NCI-H82 treated with DMSO at 0.1 percent for 48 hours (cell line): ENCODE data around the gene BABAM2.

Experiments
- DNase-seq: peaks from one replicate; lab custom pipeline; 2025; ENCODE audit not compliant: unreplicated experiment; lab: John Stamatoyannopoulos, UW

BABAM2 gene

GRCh38 chr2:28352610-28353195, 462.2 kb downstream of the BABAM2 start:
- DNase-seq, result no peak

GRCh38 chr2:28354920-28355520, 464.5 kb downstream of the BABAM2 start:
- no peak for DNase-seq

- DNase-seq, result no peak
Observed at GRCh38 chr2:28355521-28356094, 465.1 kb downstream of the BABAM2 start.

- no peak for DNase-seq
Observed at GRCh38 chr2:28356095-28356911, 465.8 kb downstream of the BABAM2 start.

GRCh38 chr2:28357055-28357454, 466.5 kb downstream of the BABAM2 start:
- no peak for DNase-seq

- DNase-seq, result peak; percentile 35
Observed at GRCh38 chr2:28357948-28358667, 467.6 kb downstream of the BABAM2 start.

GRCh38 chr2:28358668-28359201, 468.2 kb downstream of the BABAM2 start:
- DNase-seq, result no peak

- no peak for DNase-seq
Observed at GRCh38 chr2:28359222-28360057, 468.9 kb downstream of the BABAM2 start.

GRCh38 chr2:28360058-28360717, 469.7 kb downstream of the BABAM2 start:
- no peak for DNase-seq

- DNase-seq, result no peak
Observed at GRCh38 chr2:28360718-28361293, 470.3 kb downstream of the BABAM2 start.

GRCh38 chr2:28361991-28362710, 471.6 kb downstream of the BABAM2 start:
- no peak for DNase-seq

GRCh38 chr2:28362991-28363521, 472.5 kb downstream of the BABAM2 start:
- no peak for DNase-seq

- no peak for DNase-seq
Observed at GRCh38 chr2:28363686-28364280, 473.3 kb downstream of the BABAM2 start.

GRCh38 chr2:28364610-28365009, 474.1 kb downstream of the BABAM2 start:
- no peak for DNase-seq

- DNase-seq, result no peak
Observed at GRCh38 chr2:28365158-28365557, 474.6 kb downstream of the BABAM2 start.

- no peak for DNase-seq
Observed at GRCh38 chr2:28366149-28366495, 475.6 kb downstream of the BABAM2 start.

GRCh38 chr2:28366496-28367282, 476.2 kb downstream of the BABAM2 start:
- DNase-seq, result no peak
